HT1080 (cell line): Measurements from ENCODE around the gene HRH2. TPM values are rescaled to one million over a fixed set of nuclear protein-coding genes. Genes with fewer than 3 reads are reported as not detected.

ENCODE experiments used
- small RNA-seq: library from RNA; depleted of rRNA; stranded (forward); fragments of <200 nt; gene quantifications from one replicate; pipeline ENCODE3, GENCODE V24; 2014
- total RNA-seq: library from RNA; depleted of rRNA; stranded (reverse); fragments of >200 nt; shearing (Covaris generic); gene quantifications from 2 replicates; pipeline ENCODE4 v1.2.3, GENCODE V29; 2014; rRNA removed

Gene HRH2
- total RNA-seq, 1 experiment from 2014 or later, result 4.1 TPM

Small RNA genes lying within 50 kb of the gene (small RNA-seq; reads per million reads assigned to genes)
- gene RN7SKP148 (not detected), gene RNU6-226P (not detected)

Other genes starting within 250 kb of the HRH2 start
- gene DRD1, start 213.9 kb upstream of the HRH2 start, total RNA-seq, result not detected in 2 replicates
- gene SFXN1, start 179.5 kb upstream of the HRH2 start, total RNA-seq, result 167 and 176 TPM in 2 replicates
- not detected in 2 replicates for gene CPLX2, start 213.5 kb downstream of the HRH2 start, total RNA-seq